RWPE2 (cell line): ENCODE data around the gene DVL2.
"Not testable (repeated sequence)": the region's sequence is repeated elsewhere in the genome, so short reads cannot be mapped to it uniquely, and the experiment has no call there.

Source experiments
- ATAC-seq: fragments of 200-7000 bp; cut with Tn5 transposase; 3 replicates; pipeline ENCODE4 v1.9.1; 2021; ENCODE audit warnings: low read depth
- DNase-seq: peaks from one replicate; pipeline ENCODE4 v3.0.0-alpha.2; 2020; ENCODE audit warnings: low spot score
- H3K27ac ChIP-seq: fragments of 450-650 bp; 2 replicates; pipeline ENCODE4 v1.5.1; 2017; ENCODE audit warnings: mild to moderate bottlenecking; ENCODE audit not compliant: poor library complexity, severe bottlenecking
- H3K27me3 ChIP-seq: fragments of 250-450 bp; sonication (Bioruptor Pico); 2 replicates; pipeline ENCODE4 v1.5.1; 2021; ENCODE audit warnings: mild to moderate bottlenecking, moderate library complexity; ENCODE audit not compliant: insufficient read depth, poor library complexity, severe bottlenecking
- H3K36me3 ChIP-seq: fragments of 250-450 bp; sonication (Bioruptor Pico); 2 replicates; pipeline ENCODE4 v1.5.1; 2020; ENCODE audit warnings: low read depth, mild to moderate bottlenecking, moderate library complexity
- H3K4me1 ChIP-seq: fragments of 250-450 bp; sonication (Bioruptor Pico); 2 replicates; pipeline ENCODE4 v1.5.1; 2021; ENCODE audit warnings: mild to moderate bottlenecking, moderate library complexity; ENCODE audit not compliant: insufficient read depth, poor library complexity, severe bottlenecking
- H3K4me3 ChIP-seq: fragments of 250-450 bp; sonication (Bioruptor Pico); 2 replicates; pipeline ENCODE4 v1.5.1; 2021; ENCODE audit warnings: mild to moderate bottlenecking, moderate library complexity; ENCODE audit not compliant: severe bottlenecking
- H3K9me3 ChIP-seq: fragments of 250-450 bp; sonication (Bioruptor Pico); 2 replicates; pipeline ENCODE4 v1.5.1; 2021; ENCODE audit warnings: mild to moderate bottlenecking, moderate library complexity; ENCODE audit not compliant: severe bottlenecking
- CTCF ChIP-seq: fragments of 450-650 bp; IDR thresholded peaks from one replicate; pipeline ENCODE4 v1.5.1; 2017; ENCODE audit warnings: mild to moderate bottlenecking, moderate library complexity; ENCODE audit not compliant: poor library complexity, severe bottlenecking

Gene DVL2

GRCh38 chr17:7184091-7184488 is 50.2 kb downstream of the DVL2 start:
- Histone ChIP-seq H3K9me3 (no peaks in the 10 kb centered on the region), H3K27ac (no peak overlapping the region), H3K4me3 (no peak overlapping the region), H3K27me3 (no peaks in the 10 kb centered on the region), H3K4me1 (no peaks in the 10 kb centered on the region), H3K36me3 (no peaks in the 10 kb centered on the region)
- DNase-seq (no peak), ATAC-seq (0 out of 3 replicates have a peak, but pooled peaks have one; percentile 7)
- TF ChIP-seq CTCF, result no peak

GRCh38 chr17:7183433-7184090 is 50.8 kb downstream of the DVL2 start:
- no peaks in the 10 kb centered on the region for H3K27me3 ChIP-seq
- no peak overlapping the region for H3K27ac ChIP-seq
- no peak for TF ChIP-seq CTCF
- no peak for DNase-seq
- no peaks in the 10 kb centered on the region for H3K36me3 ChIP-seq
- H3K9me3 ChIP-seq, result no peaks in the 10 kb centered on the region
- no peak overlapping the region for H3K4me3 ChIP-seq
- H3K4me1 ChIP-seq, result no peaks in the 10 kb centered on the region
- ATAC-seq, result peak; percentile 31; the same call in 1 of the 3 replicates

GRCh38 chr17:7182101-7182500 is 52.2 kb downstream of the DVL2 start:
- not testable (repeated sequence) for H3K36me3 ChIP-seq, H3K27me3 ChIP-seq, H3K4me1 ChIP-seq, H3K9me3 ChIP-seq, H3K27ac ChIP-seq, ATAC-seq, H3K4me3 ChIP-seq, DNase-seq

GRCh38 chr17:7179317-7180254 is 54.7 kb downstream of the DVL2 start, which contains the start of gene ASGR1:
Gene ASGR1, minus strand, starts transcription at chr17:7179370. Its CDS starts 807 bp downstream, at chr17:7178563.
- H3K9me3 ChIP-seq, result no peaks in the 10 kb centered on the region
- H3K27me3 ChIP-seq, result no peaks in the 10 kb centered on the region
- no peak within 1 kb of the TSS for H3K4me3 ChIP-seq
- DNase-seq (no peak), ATAC-seq (no peak)
- TF ChIP-seq CTCF, result no peak
- H3K36me3 ChIP-seq, result no peaks in the 10 kb centered on the region
- no peak within 1 kb of the TSS for H3K27ac ChIP-seq
- no peaks in the 10 kb centered on the region for H3K4me1 ChIP-seq

- no peak for DNase-seq
- TF ChIP-seq CTCF, result no peak
- no peak for ATAC-seq
- Histone ChIP-seq H3K9me3 (no peaks in the 10 kb centered on the region), H3K4me3 (no peak overlapping the region), H3K27ac (no peak overlapping the region), H3K36me3 (no peaks in the 10 kb centered on the region), H3K4me1 (no peaks in the 10 kb centered on the region), H3K27me3 (no peaks in the 10 kb centered on the region)
Measured at GRCh38 chr17:7178973-7179316, 55.4 kb downstream of the DVL2 start.
